ENCODE measurements around the gene CACNA1B. TPM values are rescaled to one million over a fixed set of nuclear protein-coding genes. Genes with fewer than 3 reads are reported as not detected.

Gene CACNA1B
- total RNA-seq, 1 experiment from 2014 or later, result 7.8 TPM

DNA sequence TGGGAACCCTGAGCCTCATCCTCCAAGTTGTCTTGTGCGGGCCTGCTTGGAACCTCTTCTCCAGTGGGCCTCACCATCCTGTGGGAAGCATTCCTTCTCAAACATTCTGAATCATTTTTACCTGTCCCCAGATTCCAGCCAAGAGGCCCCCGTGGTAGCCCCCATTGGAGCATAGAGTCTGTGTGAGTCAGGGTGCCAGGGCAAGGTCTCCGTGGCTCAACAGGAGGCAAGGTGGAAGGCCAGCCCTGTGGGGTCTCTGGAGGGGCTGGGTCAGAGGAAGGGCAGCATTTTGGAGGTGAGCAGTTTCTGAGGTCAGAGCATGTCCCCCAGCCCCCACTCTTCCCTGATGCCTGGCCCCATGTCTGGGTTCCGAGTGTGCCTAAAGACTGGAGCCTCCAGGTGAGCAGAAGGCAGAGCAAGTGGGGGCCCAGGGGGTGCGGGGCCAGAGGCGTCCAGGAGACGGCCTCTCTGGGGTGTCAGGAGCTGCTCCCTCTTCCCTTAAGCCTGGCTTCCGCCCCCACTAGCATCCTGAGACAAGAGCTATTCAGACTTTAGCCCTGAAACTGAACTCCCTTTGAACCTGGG, 2.1 kb downstream of the CACNA1B start:
- H2BK12ac ChIP-seq (ENCODE audit: insufficient read length, low read depth, low read length), result no peak overlapping the region
- H3K36me3 Mint-ChIP-seq (ENCODE audit: insufficient read depth in 1 of 3, low read depth in 3 of 3), result peaks cover 5 to 25% (median 16%) of the 10 kb centered on the region in 3 experiments
- no peak overlapping the region for H4K5ac ChIP-seq (ENCODE audit: insufficient read length, low read depth, low read length)
- H3K9me3 Mint-ChIP-seq, result peaks cover 0 to 3% of the 10 kb centered on the region in 2 experiments; a peak in 2 of 5 replicates
- no peak overlapping the region for H2BK15ac ChIP-seq (ENCODE audit: low read depth, low read length)
- no peak overlapping the region for H4K8ac ChIP-seq (replicated peaks; ENCODE audit: insufficient read length, low read depth, low read length)
- H2BK5ac ChIP-seq (ENCODE audit: insufficient read length, low read length), result no peak overlapping the region
- H3K79me2 ChIP-seq (ENCODE audit: insufficient read depth, low read length), result no peaks in the 10 kb centered on the region
- no peaks in the 10 kb centered on the region for H4K20me1 ChIP-seq (ENCODE audit: control insufficient read depth, insufficient read depth, insufficient read length)
- H3K14ac ChIP-seq (ENCODE audit: insufficient read depth, low read length), result no peak overlapping the region
- H3K4ac ChIP-seq (ENCODE audit: low read depth, low read length), result no peak overlapping the region
- no peaks in the 10 kb centered on the region for H3K79me1 ChIP-seq (ENCODE audit: insufficient read depth, low read depth, low read length, poor library complexity, severe bottlenecking)
- no CpG with 5 or more reads among the region's 8 CpGs for WGBS (ENCODE audit: extremely low coverage, insufficient read length, low lambda C conversion rate)
- no peak overlapping the region for H3K27ac ChIP-seq (ENCODE audit: insufficient read length, low read depth, low read length)
- peaks cover 23% of the 10 kb centered on the region for H3K27me3 Mint-ChIP-seq (ENCODE audit: low read depth)
- no peaks in the 10 kb centered on the region for H3K4me1 ChIP-seq (ENCODE audit: insufficient read depth, low read length)
- peak overlapping the region in 1 of 2 experiments; percentile 53; a peak in 2 of 5 replicates for H3K4me3 Mint-ChIP-seq
- H3K27ac Mint-ChIP-seq, result no peak overlapping the region
- no peaks in the 10 kb centered on the region for H3K23me2 ChIP-seq (ENCODE audit: insufficient read length, low read depth, low read length, poor library complexity, severe bottlenecking)
- H3K56ac ChIP-seq (ENCODE audit: insufficient read length, low read depth, low read length), result no peak overlapping the region
- no peak overlapping the region for H2AK5ac ChIP-seq (ENCODE audit: insufficient read length, low read length)
- no peak overlapping the region for H3K23ac ChIP-seq (ENCODE audit: insufficient read length, low read depth, low read length)
- TF ChIP-seq, protein P1, sequence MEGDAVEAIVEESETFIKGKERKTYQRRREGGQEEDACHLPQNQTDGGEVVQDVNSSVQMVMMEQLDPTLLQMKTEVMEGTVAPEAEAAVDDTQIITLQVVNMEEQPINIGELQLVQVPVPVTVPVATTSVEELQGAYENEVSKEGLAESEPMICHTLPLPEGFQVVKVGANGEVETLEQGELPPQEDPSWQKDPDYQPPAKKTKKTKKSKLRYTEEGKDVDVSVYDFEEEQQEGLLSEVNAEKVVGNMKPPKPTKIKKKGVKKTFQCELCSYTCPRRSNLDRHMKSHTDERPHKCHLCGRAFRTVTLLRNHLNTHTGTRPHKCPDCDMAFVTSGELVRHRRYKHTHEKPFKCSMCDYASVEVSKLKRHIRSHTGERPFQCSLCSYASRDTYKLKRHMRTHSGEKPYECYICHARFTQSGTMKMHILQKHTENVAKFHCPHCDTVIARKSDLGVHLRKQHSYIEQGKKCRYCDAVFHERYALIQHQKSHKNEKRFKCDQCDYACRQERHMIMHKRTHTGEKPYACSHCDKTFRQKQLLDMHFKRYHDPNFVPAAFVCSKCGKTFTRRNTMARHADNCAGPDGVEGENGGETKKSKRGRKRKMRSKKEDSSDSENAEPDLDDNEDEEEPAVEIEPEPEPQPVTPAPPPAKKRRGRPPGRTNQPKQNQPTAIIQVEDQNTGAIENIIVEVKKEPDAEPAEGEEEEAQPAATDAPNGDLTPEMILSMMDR (conservative IDR thresholded peaks at IDR 0.05), result no peak
- no peak overlapping the region for H2BK20ac ChIP-seq (ENCODE audit: low read depth, low read length, poor library complexity, severe bottlenecking)
- no peak overlapping the region for H3K18ac ChIP-seq (ENCODE audit: insufficient read length, low read depth, low read length)
- no peaks in the 10 kb centered on the region; the same call in 1 of the 2 replicates for H3K27me3 ChIP-seq (ENCODE audit: insufficient read depth, low read length)
- H2BK120ac ChIP-seq (ENCODE audit: low read depth, low read length, poor library complexity, severe bottlenecking), result no peak overlapping the region
- no peak overlapping the region for H4K91ac ChIP-seq (ENCODE audit: insufficient read length, low read depth, low read length)
- H3T11ph ChIP-seq (ENCODE audit: low read length), result no peak overlapping the region
- no peak overlapping the region for H3K9ac ChIP-seq (ENCODE audit: extremely low read depth, insufficient read length, low read length)
- H3K9me3 ChIP-seq (ENCODE audit: control insufficient read depth, low read depth, low read length), result no peaks in the 10 kb centered on the region
- no peak overlapping the region for H3K4me2 ChIP-seq (ENCODE audit: insufficient read depth, insufficient read length, low read length)
- no peaks in the 10 kb centered on the region for H3K4me1 Mint-ChIP-seq
- no peak for DNase-seq
- H2AFZ ChIP-seq (ENCODE audit: low read length), result no peak overlapping the region
